Muscle of arm (tissue), 14 donors: ENCODE measurements around the gene SRD5A3. TPM values are rescaled to one million over a fixed set of nuclear protein-coding genes. Genes with fewer than 3 reads are reported as not detected.
A peak's percentile ranks its signal among the peaks of the same experiment; 100 is the strongest.

Source experiments
- DNase-seq: peaks from one replicate; pipeline ENCODE4 v3.0.0-alpha.2; 2013
- long read RNA-seq, 11 donors: transcript quantifications; one replicate each; lab custom pipeline, GENCODE V29; 2026
- polyA plus RNA-seq, 12 donors: library from polyadenylated mRNA; unstranded; fragments of 120-200 nt; gene quantifications; one replicate each; pipeline ENCODE4 v1.2.1, GENCODE V29; 2013; ENCODE audit not compliant: insufficient read length in 12 of 12

Gene SRD5A3
- polyA plus RNA-seq = 10 to 100 TPM in 11 of 12 donors, not detected in 1; 10.1 to 25.2 (median 15.1) TPM
- long read RNA-seq, donor 1, full-length matches to known transcripts = 5 of 5 reads
- long read RNA-seq, donor 1, partial matches to known transcripts = 0 of 5 reads
- long read RNA-seq, donor 1, other reads (novel, unspliced or antisense) = 0 of 5 reads
- long read RNA-seq, donor 2, full-length matches to known transcripts = 11 of 11 reads
- long read RNA-seq, donor 2, partial matches to known transcripts = 0 of 11 reads
- long read RNA-seq, donor 2, other reads (novel, unspliced or antisense) = 0 of 11 reads
- long read RNA-seq, donor 3, full-length matches to known transcripts = 6 of 6 reads
- long read RNA-seq, donor 3, partial matches to known transcripts = 0 of 6 reads
- long read RNA-seq, donor 3, other reads (novel, unspliced or antisense) = 0 of 6 reads
- long read RNA-seq, donor 4, full-length matches to known transcripts = 1 of 1 reads
- long read RNA-seq, donor 4, partial matches to known transcripts = 0 of 1 reads
- long read RNA-seq, donor 4, other reads (novel, unspliced or antisense) = 0 of 1 reads
- long read RNA-seq, donor 5, full-length matches to known transcripts = 2 of 2 reads
- long read RNA-seq, donor 5, partial matches to known transcripts = 0 of 2 reads
- long read RNA-seq, donor 5, other reads (novel, unspliced or antisense) = 0 of 2 reads
- long read RNA-seq, donor 6, full-length matches to known transcripts = 3 of 3 reads
- long read RNA-seq, donor 6, partial matches to known transcripts = 0 of 3 reads
- long read RNA-seq, donor 6, other reads (novel, unspliced or antisense) = 0 of 3 reads
- long read RNA-seq, donor 7, full-length matches to known transcripts = 3 of 3 reads
- long read RNA-seq, donor 7, partial matches to known transcripts = 0 of 3 reads
- long read RNA-seq, donor 7, other reads (novel, unspliced or antisense) = 0 of 3 reads
- long read RNA-seq, donor 8, full-length matches to known transcripts = 7 of 7 reads
- long read RNA-seq, donor 8, partial matches to known transcripts = 0 of 7 reads
- long read RNA-seq, donor 8, other reads (novel, unspliced or antisense) = 0 of 7 reads
- long read RNA-seq, donor 9, full-length matches to known transcripts = 6 of 6 reads
- long read RNA-seq, donor 9, partial matches to known transcripts = 0 of 6 reads
- long read RNA-seq, donor 9, other reads (novel, unspliced or antisense) = 0 of 6 reads
- long read RNA-seq, donor 10, full-length matches to known transcripts = 4 of 4 reads
- long read RNA-seq, donor 10, partial matches to known transcripts = 0 of 4 reads
- long read RNA-seq, donor 10, other reads (novel, unspliced or antisense) = 0 of 4 reads
- long read RNA-seq, donor 11, full-length matches to known transcripts = 4 of 4 reads
- long read RNA-seq, donor 11, partial matches to known transcripts = 0 of 4 reads
- long read RNA-seq, donor 11, other reads (novel, unspliced or antisense) = 0 of 4 reads

- DNase-seq = peak; percentile 82
Observed at GRCh38 chr4:55345980-55346850, at the start of gene SRD5A3. TSS of gene SRD5A3 (plus strand) at chr4:55346242. CDS start at chr4:55346337, 95 bp downstream.

- no peak for DNase-seq
Observed at GRCh38 chr4:55297346-55297745, 48.7 kb upstream of the SRD5A3 start.

GRCh38 chr4:55303760-55304165 lies 42.3 kb upstream of the SRD5A3 start:
- no peak for DNase-seq

GRCh38 chr4:55304303-55304702 lies 41.7 kb upstream of the SRD5A3 start:
- DNase-seq = no peak

GRCh38 chr4:55308071-55308470 lies 38.0 kb upstream of the SRD5A3 start:
- DNase-seq = no peak

GRCh38 chr4:55311792-55312488 lies 34.1 kb upstream of the SRD5A3 start:
- peak; percentile 53 for DNase-seq

- DNase-seq = peak; percentile 45
Observed at GRCh38 chr4:55312489-55313101, 33.4 kb upstream of the SRD5A3 start.

- no peak for DNase-seq
Observed at GRCh38 chr4:55314141-55314820, 31.8 kb upstream of the SRD5A3 start.

- DNase-seq = peak; percentile 26
Observed at GRCh38 chr4:55318175-55319129, 27.6 kb upstream of the SRD5A3 start.

- DNase-seq = peak; percentile 82
Observed at GRCh38 chr4:55321707-55322264, 24.3 kb upstream of the SRD5A3 start.

GRCh38 chr4:55323375-55323774 lies 22.7 kb upstream of the SRD5A3 start:
- DNase-seq = no peak

GRCh38 chr4:55326629-55327028 lies 19.4 kb upstream of the SRD5A3 start:
- DNase-seq = no peak

- no peak for DNase-seq
Observed at GRCh38 chr4:55329012-55329411, 17.0 kb upstream of the SRD5A3 start.

- no peak for DNase-seq
Observed at GRCh38 chr4:55330241-55330640, 15.8 kb upstream of the SRD5A3 start.

GRCh38 chr4:55336138-55337034 lies 9.7 kb upstream of the SRD5A3 start:
- no peak for DNase-seq

- no peak for DNase-seq
Observed at GRCh38 chr4:55337944-55338343, 8.1 kb upstream of the SRD5A3 start.
